Esophagus squamous epithelium (tissue), 4 donors: ENCODE results near the gene AFG3L2.

Experiments
- CTCF ChIP-seq, 6 experiments: fragments of 450-650 bp in 4 of 6; fragments of 200-600 bp in 2 of 6; sonication (generic) in 2 of 6; IDR thresholded peaks; one replicate each; pipeline ENCODE4 v1.5.1; 2016 to 2019; ENCODE audit warnings: antibody characterized with exemption in 6 of 6, mild to moderate bottlenecking in 4 of 6, moderate library complexity in 4 of 6
- POLR2A ChIP-seq, 4 donors: fragments of 450-650 bp; IDR thresholded peaks; one replicate each; pipeline ENCODE4 v1.6.1; 2017; ENCODE audit warnings: antibody characterized with exemption in 4 of 4, mild to moderate bottlenecking in 4 of 4, moderate library complexity in 3 of 4

- TF ChIP-seq CTCF (IDR thresholded peaks at IDR 0.05) = peak in 2 of 6 experiments; percentile 14 to 33
- TF ChIP-seq POLR2A (IDR thresholded peaks at IDR 0.05) = no peak
These were observed 17.4 kb upstream of the AFG3L2 start for GRCh38 chr18:12394428-12394827.
